B cell (primary cell): Measurements from ENCODE around the gene FYCO1.

ENCODE experiments used
- CTCF ChIP-seq: fragments of 200-600 bp; IDR thresholded peaks from one replicate; pipeline ENCODE4 v1.8.0; 2022; ENCODE audit warnings: antibody characterized with exemption, mild to moderate bottlenecking
- EZH2 ChIP-seq: IDR thresholded peaks from 2 replicates; pipeline ENCODE4 v1.6.1; 2012; ENCODE audit warnings: borderline replicate concordance, low read depth, mild to moderate bottlenecking, moderate library complexity, low read length; ENCODE audit not compliant: insufficient read depth, poor library complexity, severe bottlenecking

- no peak for TF ChIP-seq CTCF
- TF ChIP-seq EZH2 = no peak
Measured at GRCh38 chr3:45939341-45939771, 56.3 kb downstream of the FYCO1 start.
